ENCODE results near the gene ZNF579. TPM values are rescaled to one million over a fixed set of nuclear protein-coding genes. Genes with fewer than 3 reads are reported as not detected.
A peak's percentile ranks its signal among the peaks of the same experiment; 100 is the strongest.

Gene ZNF579
- total RNA-seq, 1 experiment from 2014 or later, result 13.5 TPM

GRCh38 chr19:55544776-55545439 lies 35.7 kb downstream of the ZNF579 start:
- DNase-seq (peak; percentile 23), ATAC-seq (no peak)
- H3K27me3 ChIP-seq (ENCODE audit: low read length), result no peaks in the 10 kb centered on the region
- no peak overlapping the region for H3K4me3 ChIP-seq (ENCODE audit: low read length)
- BruUV-seq (replicated peaks), result no TSS peak
- no peak overlapping the region for H2AFZ ChIP-seq (ENCODE audit: low read length)
- POLR2A ChIA-PET (ENCODE audit: unreplicated experiment), result no interaction called here
- H3K27ac ChIP-seq (ENCODE audit: low read length), result no peak overlapping the region
- CTCF ChIA-PET, result no interaction called here
- no peaks in the 10 kb centered on the region for H3K9me3 ChIP-seq (ENCODE audit: low read length)
- H3K36me3 ChIP-seq (ENCODE audit: low read depth, low read length), result no peaks in the 10 kb centered on the region
- TF ChIP-seq EZH2 (IDR thresholded peaks at IDR 0.05; ENCODE audit: low read length, unreplicated experiment), result no peak
- TF ChIP-seq, protein P1, sequence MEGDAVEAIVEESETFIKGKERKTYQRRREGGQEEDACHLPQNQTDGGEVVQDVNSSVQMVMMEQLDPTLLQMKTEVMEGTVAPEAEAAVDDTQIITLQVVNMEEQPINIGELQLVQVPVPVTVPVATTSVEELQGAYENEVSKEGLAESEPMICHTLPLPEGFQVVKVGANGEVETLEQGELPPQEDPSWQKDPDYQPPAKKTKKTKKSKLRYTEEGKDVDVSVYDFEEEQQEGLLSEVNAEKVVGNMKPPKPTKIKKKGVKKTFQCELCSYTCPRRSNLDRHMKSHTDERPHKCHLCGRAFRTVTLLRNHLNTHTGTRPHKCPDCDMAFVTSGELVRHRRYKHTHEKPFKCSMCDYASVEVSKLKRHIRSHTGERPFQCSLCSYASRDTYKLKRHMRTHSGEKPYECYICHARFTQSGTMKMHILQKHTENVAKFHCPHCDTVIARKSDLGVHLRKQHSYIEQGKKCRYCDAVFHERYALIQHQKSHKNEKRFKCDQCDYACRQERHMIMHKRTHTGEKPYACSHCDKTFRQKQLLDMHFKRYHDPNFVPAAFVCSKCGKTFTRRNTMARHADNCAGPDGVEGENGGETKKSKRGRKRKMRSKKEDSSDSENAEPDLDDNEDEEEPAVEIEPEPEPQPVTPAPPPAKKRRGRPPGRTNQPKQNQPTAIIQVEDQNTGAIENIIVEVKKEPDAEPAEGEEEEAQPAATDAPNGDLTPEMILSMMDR (conservative IDR thresholded peaks at IDR 0.05; ENCODE audit: low read depth, low read length), result no peak
- no peak for TF ChIP-seq EZH2phosphoT487 (IDR thresholded peaks at IDR 0.05; ENCODE audit: borderline replicate concordance, low read length)
- H4K20me1 ChIP-seq (ENCODE audit: low read length), result no peaks in the 10 kb centered on the region
- no peak overlapping the region for H3K9ac ChIP-seq (ENCODE audit: low read length)
- no peaks in the 10 kb centered on the region for H3K9me2 ChIP-seq (replicated peaks; ENCODE audit: low read length)
- H3K79me2 ChIP-seq (ENCODE audit: low read length), result no peaks in the 10 kb centered on the region
- no peak overlapping the region for H3K4me2 ChIP-seq (ENCODE audit: low read length)
- peaks cover 39% of the 10 kb centered on the region for H3K4me1 ChIP-seq (ENCODE audit: insufficient read depth, low read length)
- intact Hi-C loops (cut with micrococcal nuclease), result no loop called here
- peaks cover 3% of the 10 kb centered on the region for H3F3A ChIP-seq (ENCODE audit: low read length, unreplicated experiment)

- Histone ChIP-seq H3F3A (ENCODE audit: low read length, unreplicated experiment) (peaks cover 3% of the 10 kb centered on the region), H3K79me2 (ENCODE audit: low read length) (no peaks in the 10 kb centered on the region), H3K4me3 (ENCODE audit: low read length) (no peak overlapping the region), H2AFZ (ENCODE audit: low read length) (no peak overlapping the region), H3K4me1 (ENCODE audit: insufficient read depth, low read length) (peaks cover 31% of the 10 kb centered on the region), H3K9ac (ENCODE audit: low read length) (no peak overlapping the region), H3K4me2 (ENCODE audit: low read length) (no peak overlapping the region), H3K9me2 (replicated peaks; ENCODE audit: low read length) (no peaks in the 10 kb centered on the region), H3K27me3 (ENCODE audit: low read length) (no peaks in the 10 kb centered on the region), H3K9me3 (ENCODE audit: low read length) (no peaks in the 10 kb centered on the region), H4K20me1 (ENCODE audit: low read length) (no peaks in the 10 kb centered on the region), H3K27ac (ENCODE audit: low read length) (no peak overlapping the region), H3K36me3 (ENCODE audit: low read depth, low read length) (no peaks in the 10 kb centered on the region)
- DNase-seq, result no peak
- no peak for ATAC-seq
- TF ChIP-seq EZH2phosphoT487 (IDR thresholded peaks at IDR 0.05; ENCODE audit: borderline replicate concordance, low read length), result no peak
- no peak for TF ChIP-seq EZH2 (IDR thresholded peaks at IDR 0.05; ENCODE audit: low read length, unreplicated experiment)
- TF ChIP-seq, protein P1 (conservative IDR thresholded peaks at IDR 0.05; ENCODE audit: low read depth, low read length), result no peak
- BruUV-seq (replicated peaks), result no TSS peak
- CTCF ChIA-PET, result interaction anchor here (0.7 kb wide), 1 partner anchor 18 kb away, joined by 12 read pairs; no protein-coding TSS in a partner anchor
- intact Hi-C loops (cut with micrococcal nuclease), result no loop called here
- POLR2A ChIA-PET (ENCODE audit: unreplicated experiment), result no interaction called here
Measured at GRCh38 chr19:55544014-55544413, 36.6 kb downstream of the ZNF579 start.

- Histone ChIP-seq H3K79me2 (ENCODE audit: low read length) (no peaks in the 10 kb centered on the region), H3K4me2 (ENCODE audit: low read length) (no peak overlapping the region), H3F3A (ENCODE audit: low read length, unreplicated experiment) (peaks cover 3% of the 10 kb centered on the region), H3K9ac (ENCODE audit: low read length) (no peak overlapping the region), H3K4me1 (ENCODE audit: insufficient read depth, low read length) (peaks cover 30% of the 10 kb centered on the region), H3K9me2 (replicated peaks; ENCODE audit: low read length) (no peaks in the 10 kb centered on the region), H3K36me3 (ENCODE audit: low read depth, low read length) (no peaks in the 10 kb centered on the region), H3K27me3 (ENCODE audit: low read length) (no peaks in the 10 kb centered on the region), H4K20me1 (ENCODE audit: low read length) (no peaks in the 10 kb centered on the region), H3K27ac (ENCODE audit: low read length) (no peak overlapping the region), H3K9me3 (ENCODE audit: low read length) (no peaks in the 10 kb centered on the region), H2AFZ (ENCODE audit: low read length) (no peak overlapping the region), H3K4me3 (ENCODE audit: low read length) (no peak overlapping the region)
- POLR2A ChIA-PET (ENCODE audit: unreplicated experiment), result no interaction called here
- ATAC-seq (no peak), DNase-seq (no peak)
- no peak for TF ChIP-seq EZH2phosphoT487 (IDR thresholded peaks at IDR 0.05; ENCODE audit: borderline replicate concordance, low read length)
- TF ChIP-seq, protein P1 (conservative IDR thresholded peaks at IDR 0.05; ENCODE audit: low read depth, low read length), result no peak
- no peak for TF ChIP-seq EZH2 (IDR thresholded peaks at IDR 0.05; ENCODE audit: low read length, unreplicated experiment)
- BruUV-seq (replicated peaks), result no TSS peak
- intact Hi-C loops (cut with micrococcal nuclease), result no loop called here
- CTCF ChIA-PET, result interaction anchor here (0.7 kb wide), 1 partner anchor 17 kb away, joined by 12 read pairs; no protein-coding TSS in a partner anchor
Measured at GRCh38 chr19:55543567-55543966, 37.1 kb downstream of the ZNF579 start.
